ENCODE measurements around the gene CAMSAP2. TPM values are rescaled to one million over a fixed set of nuclear protein-coding genes. Genes with fewer than 3 reads are reported as not detected.

Gene CAMSAP2
- total and polyA plus RNA-seq, 2 of the 4 experiments (the other 2 are of a cell fraction) = 8.3 to 29.4 TPM

GRCh38 chr1:200808846-200809245 lies 70.2 kb downstream of the CAMSAP2 start:
- peaks cover 2% of the 10 kb centered on the region; the same call in 1 of the 2 replicates for H3K4me1 ChIP-seq (ENCODE audit: control insufficient read depth, insufficient read depth, low read length)
- H3K9me1 ChIP-seq (ENCODE audit: insufficient read depth, low read length) = 0 out of 2 replicates have a peak, but pooled peaks cover 2% of the 10 kb centered on the region
- no peak overlapping the region for H3K27ac ChIP-seq (ENCODE audit: insufficient read depth, low read length)
- no TSS peak for BruUV-seq (replicated peaks)
- no peaks in the 10 kb centered on the region for H3K9me3 ChIP-seq (ENCODE audit: control insufficient read depth, insufficient read depth, low read length)
- H2AFZ ChIP-seq (replicated peaks; ENCODE audit: low read length, poor library complexity) = no peak overlapping the region
- no peaks in the 10 kb centered on the region for H3K27me3 ChIP-seq (ENCODE audit: control insufficient read depth, insufficient read depth, low read length)
- intact Hi-C loops (cut with micrococcal nuclease) = no loop called here
- no peak overlapping the region for H2BK15ac ChIP-seq (ENCODE audit: low read depth, low read length)
- ChIA-PET POLR2A (ENCODE audit: unreplicated experiment) (no interaction called here), CTCF (interaction anchor here (0.6 to 1.4 kb wide), 3 partner anchors 23 to 95 kb away, joined by 3 to 4 read pairs (median 3); no protein-coding TSS in a partner anchor)
- H2BK5ac ChIP-seq (ENCODE audit: low read depth, low read length, poor library complexity, severe bottlenecking) = no peak overlapping the region
- H2BK20ac ChIP-seq (ENCODE audit: low read depth, low read length) = no peak overlapping the region
- no peak overlapping the region for H4K91ac ChIP-seq (ENCODE audit: insufficient read depth, low read depth, low read length)
- H3K56ac ChIP-seq (ENCODE audit: extremely low read depth, insufficient read depth, low read length) = no peak overlapping the region
- no peak overlapping the region for H4K8ac ChIP-seq (ENCODE audit: low read depth in 2 of 2, low read length in 2 of 2)
- peaks cover 16% of the 10 kb centered on the region for H3K36me3 ChIP-seq (ENCODE audit: control insufficient read depth, insufficient read depth, low read length)
- no peak overlapping the region for H3K4me3 ChIP-seq (ENCODE audit: insufficient read depth, low read depth, low read length)
- no peak overlapping the region for H3K23ac ChIP-seq (ENCODE audit: low read depth, low read length)
- no peak overlapping the region for H3K18ac ChIP-seq (ENCODE audit: low read depth, low read length)
- H3K4ac ChIP-seq (ENCODE audit: low read depth, low read length) = no peak overlapping the region
- in situ Hi-C loops (cut with MboI; ENCODE audit: low sequenced_read_pairs) = no loop called here
- no CpG with 5 or more reads among the region's 2 CpGs for WGBS, 2 experiments (ENCODE audit: extremely low coverage in 2 of 2, insufficient read length in 1 of 2)
- H4K5ac ChIP-seq (ENCODE audit: low read depth, low read length) = no peak overlapping the region
- ATAC-seq (ENCODE audit: low read depth) (no peak), DNase-seq (no peak)
- dilution Hi-C loops (cut with HindIII; ENCODE audit: low sequenced_read_pairs, unreplicated experiment) = no loop called here
- H3K79me1 ChIP-seq (ENCODE audit: low read depth in 1 of 2, low read length in 2 of 2) = peaks cover 38 to 41% of the 10 kb centered on the region in 2 experiments
- no peak overlapping the region for H3K14ac ChIP-seq (replicated peaks; ENCODE audit: low read depth, low read length)
- no peak overlapping the region for H2BK120ac ChIP-seq (ENCODE audit: low read depth, low read length)
- H3K9ac ChIP-seq (ENCODE audit: low read depth, low read length) = no peak overlapping the region
- no peak overlapping the region for H2AK5ac ChIP-seq (ENCODE audit: low read depth, low read length)
- TF ChIP-seq RCOR1 (IDR thresholded peaks at IDR 0.05; ENCODE audit: insufficient replicate concordance, low read length) (no peak), BHLHE40 (IDR thresholded peaks at IDR 0.05; ENCODE audit: low read depth, low read length) (no peak), MXI1 (IDR thresholded peaks at IDR 0.05; ENCODE audit: borderline replicate concordance, low read depth, low read length) (no peak), NFE2L2 (IDR thresholded peaks at IDR 0.05; ENCODE audit: low read depth, low read length) (no peak), POLR2A (IDR thresholded peaks at IDR 0.05; ENCODE audit: low read depth, low read length) (no peak), CHD1 (IDR thresholded peaks at IDR 0.05; ENCODE audit: low read depth, low read length) (no peak), CTCF (conservative IDR thresholded peaks at IDR 0.05; ENCODE audit: low read depth, low read length) (no peak), RFX5 (IDR thresholded peaks at IDR 0.05; ENCODE audit: low read depth, low read length) (no peak), FOS (IDR thresholded peaks at IDR 0.05; ENCODE audit: low read depth, low read length) (no peak), SMC3 (IDR thresholded peaks at IDR 0.05; ENCODE audit: low read depth, low read length) (no peak), CEBPB (IDR thresholded peaks at IDR 0.05; ENCODE audit: low read depth, low read length) (no peak), RAD21 (IDR thresholded peaks at IDR 0.05; ENCODE audit: low read length) (no peak), MAFK (IDR thresholded peaks at IDR 0.05; ENCODE audit: low read depth, low read length) (no peak), MAZ (IDR thresholded peaks at IDR 0.05; ENCODE audit: borderline replicate concordance, low read depth, low read length) (no peak)
- TF ChIP-seq, protein P1, sequence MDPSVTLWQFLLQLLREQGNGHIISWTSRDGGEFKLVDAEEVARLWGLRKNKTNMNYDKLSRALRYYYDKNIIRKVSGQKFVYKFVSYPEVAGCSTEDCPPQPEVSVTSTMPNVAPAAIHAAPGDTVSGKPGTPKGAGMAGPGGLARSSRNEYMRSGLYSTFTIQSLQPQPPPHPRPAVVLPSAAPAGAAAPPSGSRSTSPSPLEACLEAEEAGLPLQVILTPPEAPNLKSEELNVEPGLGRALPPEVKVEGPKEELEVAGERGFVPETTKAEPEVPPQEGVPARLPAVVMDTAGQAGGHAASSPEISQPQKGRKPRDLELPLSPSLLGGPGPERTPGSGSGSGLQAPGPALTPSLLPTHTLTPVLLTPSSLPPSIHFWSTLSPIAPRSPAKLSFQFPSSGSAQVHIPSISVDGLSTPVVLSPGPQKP (IDR thresholded peaks at IDR 0.05; ENCODE audit: borderline replicate concordance, low read depth, low read length) = no peak
- TF ChIP-seq, protein P2, sequence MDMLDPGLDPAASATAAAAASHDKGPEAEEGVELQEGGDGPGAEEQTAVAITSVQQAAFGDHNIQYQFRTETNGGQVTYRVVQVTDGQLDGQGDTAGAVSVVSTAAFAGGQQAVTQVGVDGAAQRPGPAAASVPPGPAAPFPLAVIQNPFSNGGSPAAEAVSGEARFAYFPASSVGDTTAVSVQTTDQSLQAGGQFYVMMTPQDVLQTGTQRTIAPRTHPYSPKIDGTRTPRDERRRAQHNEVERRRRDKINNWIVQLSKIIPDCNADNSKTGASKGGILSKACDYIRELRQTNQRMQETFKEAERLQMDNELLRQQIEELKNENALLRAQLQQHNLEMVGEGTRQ (IDR thresholded peaks at IDR 0.05; ENCODE audit: low read depth, low read length) = no peak
- H2AK9ac ChIP-seq (replicated peaks; ENCODE audit: low read depth, low read length, poor library complexity) = no peak overlapping the region
- no peak overlapping the region for H3K4me2 ChIP-seq (ENCODE audit: low read depth, low read length)
- no peaks in the 10 kb centered on the region for H4K20me1 ChIP-seq (ENCODE audit: insufficient read depth, low read length)

Data from IMR-90 (cell line).